GM23338 (cell line): Measurements from ENCODE around the gene TRAPPC10. TPM values are rescaled to one million over a fixed set of nuclear protein-coding genes. Genes with fewer than 3 reads are reported as not detected.

Experiments used
- ATAC-seq: fragments of 200-7000 bp; cut with Tn5 transposase; 3 replicates; pipeline ENCODE4 v1.9.1; 2020
- DNase-seq: peaks from one replicate; pipeline ENCODE4 v3.0.0-alpha.2; 2015; ENCODE audit warnings: low spot score
- H2AFZ ChIP-seq: fragments of 200-600 bp; sonication (generic); 2 replicates; pipeline ENCODE4 v1.8.0; 2016; ENCODE audit warnings: antibody characterized with exemption, mild to moderate bottlenecking, moderate library complexity
- H3F3A ChIP-seq: fragments of 200-600 bp; sonication (generic); replicated peaks from 2 replicates; pipeline ENCODE4 v1.8.0; 2017; ENCODE audit warnings: antibody characterized with exemption, mixed run types, low read depth
- H3K27ac ChIP-seq: fragments of 200-600 bp; sonication (generic); 2 replicates; pipeline ENCODE4 v1.6.1; 2016; ENCODE audit warnings: low read depth
- H3K27me3 ChIP-seq: fragments of 200-600 bp; sonication (generic); 2 replicates; pipeline ENCODE4 v1.8.0; 2016; ENCODE audit warnings: mild to moderate bottlenecking, mixed run types, moderate library complexity; ENCODE audit not compliant: insufficient read depth
- H3K36me3 ChIP-seq: fragments of 200-600 bp; sonication (generic); 2 replicates; pipeline ENCODE4 v1.8.0; 2016; ENCODE audit warnings: mild to moderate bottlenecking; ENCODE audit not compliant: insufficient read depth
- H3K4me1 ChIP-seq: fragments of 200-600 bp; sonication (generic); 2 replicates; pipeline ENCODE4 v1.8.0; 2016; ENCODE audit warnings: mild to moderate bottlenecking, moderate library complexity; ENCODE audit not compliant: insufficient read depth
- H3K4me2 ChIP-seq: fragments of 200-600 bp; sonication (generic); 2 replicates; pipeline ENCODE4 v1.7.1; 2017; ENCODE audit warnings: mixed run types
- H3K4me3 ChIP-seq: fragments of 200-600 bp; sonication (generic); 2 replicates; pipeline ENCODE4 v1.6.1; 2016; ENCODE audit warnings: mixed run types
- H3K79me2 ChIP-seq: fragments of 200-600 bp; sonication (generic); replicated peaks from 2 replicates; pipeline ENCODE4 v1.8.0; 2017; ENCODE audit warnings: mild to moderate bottlenecking; ENCODE audit not compliant: insufficient read depth
- H3K9me2 ChIP-seq: fragments of 200-600 bp; sonication (generic); 2 replicates; pipeline ENCODE4 v1.8.0; 2017; ENCODE audit not compliant: insufficient read depth
- H4K20me1 ChIP-seq: fragments of 200-600 bp; sonication (generic); replicated peaks from 2 replicates; pipeline ENCODE4 v1.8.0; 2017; ENCODE audit warnings: mild to moderate bottlenecking; ENCODE audit not compliant: insufficient read depth
- H3K27ac Mint-ChIP-seq: 2 replicates; pipeline ENCODE4 v1.8.0; 2020; ENCODE audit warnings: inconsistent platforms, mild to moderate bottlenecking, moderate library complexity, mixed read lengths
- H3K27me3 Mint-ChIP-seq: 3 replicates; pipeline ENCODE4 v1.8.0; 2022; ENCODE audit warnings: low read depth, mild to moderate bottlenecking, moderate library complexity, mixed read lengths, inconsistent platforms; ENCODE audit not compliant: insufficient read depth, poor library complexity
- H3K36me3 Mint-ChIP-seq: 3 replicates; pipeline ENCODE4 v1.8.0; 2021; ENCODE audit warnings: low read depth, mild to moderate bottlenecking, inconsistent platforms, moderate library complexity, mixed read lengths
- H3K4me1 Mint-ChIP-seq: 3 replicates; pipeline ENCODE4 v1.8.0; 2020; ENCODE audit warnings: mild to moderate bottlenecking, inconsistent platforms, mixed read lengths
- H3K4me3 Mint-ChIP-seq: 3 replicates; pipeline ENCODE4 v1.8.0; 2021; ENCODE audit warnings: moderate library complexity, mild to moderate bottlenecking, inconsistent platforms, mixed read lengths
- H3K9me3 Mint-ChIP-seq: 3 replicates; pipeline ENCODE4 v1.8.0; 2020; ENCODE audit warnings: moderate library complexity, mild to moderate bottlenecking, inconsistent platforms, mixed read lengths
- CREB1 ChIP-seq: fragments of 250-450 bp; sonication (Bioruptor Pico); IDR thresholded peaks from 2 replicates; pipeline ENCODE4 v1.5.0; 2020; ENCODE audit warnings: low read depth, mild to moderate bottlenecking, moderate library complexity
- EZH2phosphoT487 ChIP-seq: fragments of 200-600 bp; sonication (generic); IDR thresholded peaks from one replicate; pipeline ENCODE4 v1.8.1; 2018; ENCODE audit warnings: antibody characterized with exemption; ENCODE audit not compliant: unreplicated experiment
- JUNB ChIP-seq: IDR thresholded peaks from one replicate; pipeline ENCODE4 v1.6.1; 2016; ENCODE audit warnings: antibody characterized with exemption; ENCODE audit not compliant: unreplicated experiment
- POLR2AphosphoS5 ChIP-seq: IDR thresholded peaks from 2 replicates; pipeline ENCODE4 v1.6.1; 2016; ENCODE audit warnings: antibody characterized with exemption, low read depth
- STAT1 ChIP-seq: IDR thresholded peaks from one replicate; pipeline ENCODE4 v1.6.1; 2016; ENCODE audit warnings: antibody characterized with exemption; ENCODE audit not compliant: unreplicated experiment
- ZNF114 ChIP-seq: fragments of 250-450 bp; sonication (Bioruptor Pico); IDR thresholded peaks from 2 replicates; pipeline ENCODE4 v1.5.0; 2020; ENCODE audit warnings: mild to moderate bottlenecking, moderate library complexity
- ZNF331 ChIP-seq: fragments of 250-450 bp; sonication (Bioruptor Pico); IDR thresholded peaks from 2 replicates; pipeline ENCODE4 v1.5.0; 2020; ENCODE audit warnings: low read depth, mild to moderate bottlenecking, moderate library complexity
- ZNF462 ChIP-seq: fragments of 250-450 bp; sonication (Bioruptor Pico); IDR thresholded peaks from 2 replicates; pipeline ENCODE4 v1.5.0; 2020; ENCODE audit warnings: mild to moderate bottlenecking, moderate library complexity
- polyA plus RNA-seq: library from polyadenylated mRNA; unstranded; fragments of >200 nt; fragmentation: Nextera tagmentation; extraction: Ambion mirVana; gene quantifications from 2 replicates; pipeline ENCODE4 v1.2.1, GENCODE V29; 2016
- total RNA-seq: library from RNA; depleted of rRNA; stranded (reverse); fragments of >200 nt; shearing (Covaris generic); gene quantifications from 2 replicates; pipeline ENCODE4 v1.2.3, GENCODE V29; 2014
- TF ChIP-seq, protein P1 (sequence below): IDR thresholded peaks from 2 replicates; pipeline ENCODE4 v1.6.1; 2016; ENCODE audit warnings: antibody characterized with exemption

Gene TRAPPC10
- total and polyA plus RNA-seq, 2 experiments from 2014 or later = 14.0 to 27.1 TPM

GRCh38 chr21:44062380-44062779 is 50.3 kb downstream of the TRAPPC10 start:
- peaks cover 5% of the 10 kb centered on the region; the same call in 2 of the 3 replicates for H3K4me1 Mint-ChIP-seq
- no peak for DNase-seq
- H3K4me3 ChIP-seq = no peak overlapping the region
- H3K4me3 Mint-ChIP-seq = no peak overlapping the region
- no peaks in the 10 kb centered on the region; the same call in 2 of the 3 replicates for H3K9me3 Mint-ChIP-seq
- no peak overlapping the region for H3K27ac Mint-ChIP-seq
- H3K36me3 Mint-ChIP-seq = peaks cover 36% of the 10 kb centered on the region
- H3K4me2 ChIP-seq = no peak overlapping the region
- H3K27ac ChIP-seq = no peak overlapping the region
- no peak overlapping the region for H2AFZ ChIP-seq
- no peaks in the 10 kb centered on the region for H3K9me2 ChIP-seq
- H3K4me1 ChIP-seq = no peaks in the 10 kb centered on the region
- no peaks in the 10 kb centered on the region for H3F3A ChIP-seq
- H3K79me2 ChIP-seq = peaks cover 9% of the 10 kb centered on the region
- no peak for ATAC-seq
- peaks cover 26% of the 10 kb centered on the region for H3K36me3 ChIP-seq
- no peaks in the 10 kb centered on the region for H3K27me3 ChIP-seq
- TF ChIP-seq ZNF331 (CRISPR knock-in tag) (no peak), ZNF462 (no peak), EZH2phosphoT487 (no peak), STAT1 (no peak), POLR2AphosphoS5 (no peak), CREB1 (CRISPR knock-in tag) (no peak), ZNF114 (CRISPR knock-in tag) (no peak), JUNB (no peak)
- TF ChIP-seq, protein P1, sequence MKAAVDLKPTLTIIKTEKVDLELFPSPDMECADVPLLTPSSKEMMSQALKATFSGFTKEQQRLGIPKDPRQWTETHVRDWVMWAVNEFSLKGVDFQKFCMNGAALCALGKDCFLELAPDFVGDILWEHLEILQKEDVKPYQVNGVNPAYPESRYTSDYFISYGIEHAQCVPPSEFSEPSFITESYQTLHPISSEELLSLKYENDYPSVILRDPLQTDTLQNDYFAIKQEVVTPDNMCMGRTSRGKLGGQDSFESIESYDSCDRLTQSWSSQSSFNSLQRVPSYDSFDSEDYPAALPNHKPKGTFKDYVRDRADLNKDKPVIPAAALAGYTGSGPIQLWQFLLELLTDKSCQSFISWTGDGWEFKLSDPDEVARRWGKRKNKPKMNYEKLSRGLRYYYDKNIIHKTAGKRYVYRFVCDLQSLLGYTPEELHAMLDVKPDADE = no peak
- peaks cover 11% of the 10 kb centered on the region for H4K20me1 ChIP-seq
- H3K27me3 Mint-ChIP-seq = peaks cover 2% of the 10 kb centered on the region
